Ishikawa (cell line): ENCODE data around the gene OSBPL9.

Experiments
- CEBPB ChIP-seq: IDR thresholded peaks from 2 replicates; pipeline ENCODE4 v1.6.1; 2012
- EP300 ChIP-seq: IDR thresholded peaks from 2 replicates; pipeline ENCODE4 v1.6.1; 2012; ENCODE audit warnings: borderline replicate concordance
- FOXM1 ChIP-seq: IDR thresholded peaks from 2 replicates; pipeline ENCODE4 v1.6.1; 2012; ENCODE audit warnings: low read depth, borderline replicate concordance
- MAX ChIP-seq: IDR thresholded peaks from 2 replicates; pipeline ENCODE4 v1.6.1; 2012
- NFIC ChIP-seq: IDR thresholded peaks from 2 replicates; pipeline ENCODE4 v1.6.1; 2012
- RAD21 ChIP-seq: IDR thresholded peaks from 2 replicates; pipeline ENCODE4 v1.6.1; 2012; ENCODE audit warnings: low read depth
- TAF1 ChIP-seq: IDR thresholded peaks from 2 replicates; pipeline ENCODE4 v1.6.1; 2012; ENCODE audit warnings: low read depth, mild to moderate bottlenecking
- TEAD4 ChIP-seq: IDR thresholded peaks from 2 replicates; pipeline ENCODE4 v1.6.1; 2012
- YY1 ChIP-seq: IDR thresholded peaks from 2 replicates; pipeline ENCODE4 v1.6.1; 2012; ENCODE audit warnings: low read depth
- ZBTB7A ChIP-seq: IDR thresholded peaks from 2 replicates; pipeline ENCODE4 v1.6.1; 2012; ENCODE audit warnings: low read depth
- TF ChIP-seq, protein P1 (sequence below): IDR thresholded peaks from 2 replicates; pipeline ENCODE4 v1.6.1; 2012; ENCODE audit warnings: low read depth, mild to moderate bottlenecking

GRCh38 chr1:51732701-51733425, 116.0 kb downstream of the OSBPL9 start:
- TF ChIP-seq ZBTB7A (no peak), RAD21 (no peak), YY1 (no peak), EP300 (no peak), FOXM1 (no peak), CEBPB (no peak), MAX (no peak), TEAD4 (no peak), TAF1 (no peak), NFIC (no peak)
- TF ChIP-seq, protein P1, sequence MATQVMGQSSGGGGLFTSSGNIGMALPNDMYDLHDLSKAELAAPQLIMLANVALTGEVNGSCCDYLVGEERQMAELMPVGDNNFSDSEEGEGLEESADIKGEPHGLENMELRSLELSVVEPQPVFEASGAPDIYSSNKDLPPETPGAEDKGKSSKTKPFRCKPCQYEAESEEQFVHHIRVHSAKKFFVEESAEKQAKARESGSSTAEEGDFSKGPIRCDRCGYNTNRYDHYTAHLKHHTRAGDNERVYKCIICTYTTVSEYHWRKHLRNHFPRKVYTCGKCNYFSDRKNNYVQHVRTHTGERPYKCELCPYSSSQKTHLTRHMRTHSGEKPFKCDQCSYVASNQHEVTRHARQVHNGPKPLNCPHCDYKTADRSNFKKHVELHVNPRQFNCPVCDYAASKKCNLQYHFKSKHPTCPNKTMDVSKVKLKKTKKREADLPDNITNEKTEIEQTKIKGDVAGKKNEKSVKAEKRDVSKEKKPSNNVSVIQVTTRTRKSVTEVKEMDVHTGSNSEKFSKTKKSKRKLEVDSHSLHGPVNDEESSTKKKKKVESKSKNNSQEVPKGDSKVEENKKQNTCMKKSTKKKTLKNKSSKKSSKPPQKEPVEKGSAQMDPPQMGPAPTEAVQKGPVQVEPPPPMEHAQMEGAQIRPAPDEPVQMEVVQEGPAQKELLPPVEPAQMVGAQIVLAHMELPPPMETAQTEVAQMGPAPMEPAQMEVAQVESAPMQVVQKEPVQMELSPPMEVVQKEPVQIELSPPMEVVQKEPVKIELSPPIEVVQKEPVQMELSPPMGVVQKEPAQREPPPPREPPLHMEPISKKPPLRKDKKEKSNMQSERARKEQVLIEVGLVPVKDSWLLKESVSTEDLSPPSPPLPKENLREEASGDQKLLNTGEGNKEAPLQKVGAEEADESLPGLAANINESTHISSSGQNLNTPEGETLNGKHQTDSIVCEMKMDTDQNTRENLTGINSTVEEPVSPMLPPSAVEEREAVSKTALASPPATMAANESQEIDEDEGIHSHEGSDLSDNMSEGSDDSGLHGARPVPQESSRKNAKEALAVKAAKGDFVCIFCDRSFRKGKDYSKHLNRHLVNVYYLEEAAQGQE, result no peak
